Measurements from ENCODE around the gene SLC22A7. TPM values are rescaled to one million over a fixed set of nuclear protein-coding genes. Genes with fewer than 3 reads are reported as not detected.
"Not testable (repeated sequence)": the region's sequence is repeated elsewhere in the genome, so short reads cannot be mapped to it uniquely, and the experiment has no call there.

Gene SLC22A7
- total and polyA plus RNA-seq, 4 donors: 143 to 495 (median 228) TPM

GRCh38 chr6:43347444-43347843, 49.4 kb downstream of the SLC22A7 start (continued):
- no peak for TF ChIP-seq RXRA (IDR thresholded peaks at IDR 0.05)

DNA sequence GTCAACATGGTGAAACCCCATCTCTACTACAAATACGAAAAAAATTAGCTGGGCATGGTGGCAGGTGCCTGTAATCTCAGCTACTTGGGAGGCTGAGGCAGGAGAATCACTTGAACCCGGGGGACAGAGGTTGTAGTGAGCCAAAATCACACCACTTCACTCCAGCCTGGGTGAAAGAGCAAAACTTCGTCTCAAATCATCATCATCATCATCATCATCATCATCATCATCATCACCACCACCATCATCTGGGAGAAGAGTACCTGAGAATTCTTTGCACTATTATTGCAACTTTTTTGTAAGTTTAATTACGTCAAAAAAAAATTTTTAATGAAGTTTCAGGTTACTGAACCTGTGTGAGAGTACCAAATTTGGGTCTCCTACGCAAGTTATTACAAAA, 53.9 kb downstream of the SLC22A7 start:
- H3K4me3 ChIP-seq (ENCODE audit: low read depth in 1 of 3, low read length in 3 of 3); H3K4me1 ChIP-seq (ENCODE audit: control insufficient read depth in 4 of 4, insufficient read depth in 4 of 4, low read length in 3 of 4); H3K9me3 ChIP-seq (ENCODE audit: control insufficient read depth in 4 of 4, low read length in 3 of 4); DNase-seq (ENCODE audit: low spot score); H3K27ac ChIP-seq (ENCODE audit: low read depth in 1 of 2, low read length in 2 of 2); H3K27me3 ChIP-seq (ENCODE audit: control insufficient read depth in 4 of 4, insufficient read depth in 4 of 4, low read length in 3 of 4); H3K9ac ChIP-seq (ENCODE audit: low read depth in 1 of 2, low read length in 2 of 2): not testable (repeated sequence)
- WGBS: 97% methylated on average over 5 of the region's 5 CpGs
- H3K36me3 ChIP-seq (ENCODE audit: control insufficient read depth in 4 of 4, insufficient read depth in 3 of 4, low read depth in 1 of 4, low read length in 3 of 4): peaks cover 11 to 56% (median 33%) of the 10 kb centered on the region in 4 donors

Small RNAs within 50 kb of the gene (small RNA-seq; reads per million reads assigned to genes)
- gene RPL12P47: not detected

Other genes starting within 250 kb of the SLC22A7 start
- gene CUL7, start 244.4 kb upstream of the SLC22A7 start, total RNA-seq: 10 to 100 TPM; 10.3 to 10.4 TPM
- 1 to 10 TPM; 2.2 to 5.2 TPM for gene CUL7, start 244.4 kb upstream of the SLC22A7 start, polyA plus RNA-seq
- gene MRPL2, start 238.8 kb upstream of the SLC22A7 start, total RNA-seq: 10 to 100 TPM; 19.6 to 23.8 TPM
- 10 to 100 TPM; 65.6 to 73.9 TPM for gene MRPL2, start 238.8 kb upstream of the SLC22A7 start, polyA plus RNA-seq
- gene KLC4, start 238.6 kb upstream of the SLC22A7 start, total RNA-seq: 10 to 100 TPM; 33.2 to 97.0 TPM
- 10 to 100 TPM; 44.4 to 47.4 TPM for gene KLC4, start 238.6 kb upstream of the SLC22A7 start, polyA plus RNA-seq
- gene PTK7, start 221.9 kb upstream of the SLC22A7 start, total RNA-seq: 10 to 100 TPM in 1 of 2 donors, 1 to 10 TPM in 1; 1.8 to 10.5 TPM
- gene PTK7, start 221.9 kb upstream of the SLC22A7 start, polyA plus RNA-seq: under 1 TPM; 0.67 to 0.76 TPM
- 10 to 100 TPM in 1 of 2 donors, 1 to 10 TPM in 1; 7.1 to 11.7 TPM for gene SRF, start 127.0 kb upstream of the SLC22A7 start, total RNA-seq
- 1 to 10 TPM; 2.0 to 7.1 TPM for gene SRF, start 127.0 kb upstream of the SLC22A7 start, polyA plus RNA-seq
- gene CUL9, start 116.1 kb upstream of the SLC22A7 start, total RNA-seq: 10 to 100 TPM in 1 of 2 donors, 1 to 10 TPM in 1; 7.5 to 21.8 TPM
- gene CUL9, start 116.1 kb upstream of the SLC22A7 start, polyA plus RNA-seq: 1 to 10 TPM; 6.5 to 7.5 TPM
- 10 to 100 TPM; 53.2 to 59.8 TPM for gene DNPH1, start 68.8 kb upstream of the SLC22A7 start, total RNA-seq
- 100 to 1,000 TPM; 147 to 195 TPM for gene DNPH1, start 68.8 kb upstream of the SLC22A7 start, polyA plus RNA-seq
- 1 to 10 TPM in 1 of 2 donors, under 1 TPM in 1; 0.14 to 1.2 TPM for gene TTBK1, start 54.8 kb upstream of the SLC22A7 start, total RNA-seq
- under 1 TPM; 0.18 to 0.70 TPM for gene TTBK1, start 54.8 kb upstream of the SLC22A7 start, polyA plus RNA-seq
- 1 to 10 TPM; 1.1 to 1.6 TPM for gene CRIP3, start 10.6 kb downstream of the SLC22A7 start, total RNA-seq
- 1 to 10 TPM; 3.2 to 9.5 TPM for gene CRIP3, start 10.6 kb downstream of the SLC22A7 start, polyA plus RNA-seq
- gene ZNF318, start 71.4 kb downstream of the SLC22A7 start, total RNA-seq: 1 to 10 TPM; 4.4 to 9.1 TPM
- 1 to 10 TPM; 3.6 to 4.0 TPM for gene ZNF318, start 71.4 kb downstream of the SLC22A7 start, polyA plus RNA-seq
- 10 to 100 TPM in 1 of 2 donors, 1 to 10 TPM in 1; 5.3 to 10.6 TPM for gene ABCC10, start 129.3 kb downstream of the SLC22A7 start, total RNA-seq
- gene ABCC10, start 129.3 kb downstream of the SLC22A7 start, polyA plus RNA-seq: 1 to 10 TPM; 3.9 to 4.9 TPM
- gene DLK2, start 157.3 kb downstream of the SLC22A7 start, total RNA-seq: 1 to 10 TPM in 1 of 2 donors, not detected in 1; 1.0 TPM
- gene DLK2, start 157.3 kb downstream of the SLC22A7 start, polyA plus RNA-seq: under 1 TPM; 0.08 TPM
- gene TJAP1, start 179.3 kb downstream of the SLC22A7 start, total RNA-seq: 10 to 100 TPM in 1 of 2 donors, 1 to 10 TPM in 1; 6.9 to 10.3 TPM
- gene TJAP1, start 179.3 kb downstream of the SLC22A7 start, polyA plus RNA-seq: 1 to 10 TPM; 6.9 to 8.8 TPM
- gene LRRC73, start 212.1 kb downstream of the SLC22A7 start, total RNA-seq: under 1 TPM in 1 of 2 donors, not detected in 1; 0.08 TPM
- gene LRRC73, start 212.1 kb downstream of the SLC22A7 start, polyA plus RNA-seq: under 1 TPM; 0.10 to 0.99 TPM
- gene YIPF3, start 218.7 kb downstream of the SLC22A7 start, total RNA-seq: 10 to 100 TPM; 43.8 to 56.3 TPM
- 10 to 100 TPM; 67.0 to 91.9 TPM for gene YIPF3, start 218.7 kb downstream of the SLC22A7 start, polyA plus RNA-seq
- gene POLR1C, start 218.8 kb downstream of the SLC22A7 start, total RNA-seq: 10 to 100 TPM; 10.8 to 18.2 TPM
- gene POLR1C, start 218.8 kb downstream of the SLC22A7 start, polyA plus RNA-seq: 10 to 100 TPM; 19.8 to 24.3 TPM

All from liver (tissue), 10 donors.